ENCODE results near the gene CDCA7. TPM values are rescaled to one million over a fixed set of nuclear protein-coding genes. Genes with fewer than 3 reads are reported as not detected.

CDCA7 gene
- total and polyA plus RNA-seq, 12 donors = 0.33 to 1.8 (median 1.0) TPM

- no peak for ATAC-seq
- 83 to 91% methylated on average over 5 of the region's 5 CpGs for WGBS, 2 donors
- no peak for TF ChIP-seq CTCF (IDR thresholded peaks at IDR 0.05)
Measured at GRCh38 chr2:173387079-173387478, 32.4 kb downstream of the CDCA7 start.

GRCh38 chr2:173387660-173388059 is 33.0 kb downstream of the CDCA7 start:
- Histone ChIP-seq H3K4me3 (no peak overlapping the region), H3K9me3 (peaks cover 0 to 7% (median 0%) of the 10 kb centered on the region in 11 donors), H3K27ac (no peak overlapping the region), H3K27me3 (peaks cover 0 to 3% (median 0%) of the 10 kb centered on the region in 7 donors), H3K36me3 (no peaks in the 10 kb centered on the region), H3K4me1 (no peaks in the 10 kb centered on the region)
- DNase-seq (no peak), ATAC-seq (no peak)
- TF ChIP-seq CTCF (IDR thresholded peaks at IDR 0.05) = no peak
- WGBS, 2 donors = 79 to 80% methylated on average over 3 of the region's 3 CpGs
- intact Hi-C loops (cut with DNase I) = no loop called here

More at GRCh38 chr2:173387079-173387478, 32.4 kb downstream of the CDCA7 start:
- Histone ChIP-seq H3K27me3 (peaks cover 0 to 3% (median 0%) of the 10 kb centered on the region in 7 donors), H3K4me3 (no peak overlapping the region), H3K9me3 (peaks cover 0 to 7% (median 0%) of the 10 kb centered on the region in 11 donors), H3K27ac (no peak overlapping the region), H3K4me1 (no peaks in the 10 kb centered on the region), H3K36me3 (no peaks in the 10 kb centered on the region)
- no peak for DNase-seq
- intact Hi-C loops (cut with DNase I) = no loop called here

GRCh38 chr2:173388795-173389194 is 34.1 kb downstream of the CDCA7 start:
- intact Hi-C loops (cut with DNase I) = no loop called here
- Histone ChIP-seq H3K36me3 (no peaks in the 10 kb centered on the region), H3K4me3 (no peak overlapping the region), H3K9me3 (peaks cover 0 to 7% (median 0%) of the 10 kb centered on the region in 11 donors), H3K4me1 (peaks cover 0 to 4% (median 0%) of the 10 kb centered on the region in 9 donors), H3K27ac (no peak overlapping the region), H3K27me3 (peaks cover 0 to 4% (median 0%) of the 10 kb centered on the region in 7 donors)
- ATAC-seq (no peak), DNase-seq (no peak)
- WGBS, 2 donors = 65 to 81% methylated on average over 2 of the region's 2 CpGs
- TF ChIP-seq CTCF (IDR thresholded peaks at IDR 0.05) = no peak

- 93 to 94% methylated on average over 5 of the region's 5 CpGs for WGBS, 2 donors
- no peak for TF ChIP-seq CTCF (IDR thresholded peaks at IDR 0.05)
- DNase-seq = no peak
- Histone ChIP-seq H3K9me3 (no peaks in the 10 kb centered on the region), H3K4me1 (peaks cover 0 to 5% (median 0%) of the 10 kb centered on the region in 9 donors), H3K27ac (no peak overlapping the region), H3K27me3 (peaks cover 0 to 7% (median 3%) of the 10 kb centered on the region in 7 donors), H3K4me3 (no peak overlapping the region), H3K36me3 (no peaks in the 10 kb centered on the region)
- intact Hi-C loops (cut with DNase I) = no loop called here
- no peak for ATAC-seq
Measured at GRCh38 chr2:173390036-173390435, 35.4 kb downstream of the CDCA7 start.
